HEK293 (cell line): ENCODE results near the gene FOXN3.

Source experiments
- CTCF ChIA-PET: fragments of 350-600 bp; formaldehyde crosslinking; extraction: SDS; loops from one replicate; lab custom pipeline; 2021; ENCODE audit warnings: antibody characterized with exemption; lab: Yijun Ruan, JAX
- POLR2A ChIA-PET: fragments of 300-600 bp; formaldehyde crosslinking; extraction: SDS; loops from one replicate; lab custom pipeline; 2020; ENCODE audit warnings: antibody characterized with exemption, inconsistent platforms; lab: Yijun Ruan, JAX
- H3K27ac ChIP-seq: fragments of 200-500 bp; sonication (Bioruptor generic); 2 replicates; pipeline ENCODE4 v1.5.1; 2014; ENCODE audit warnings: low read depth, low read length, control low read depth, inconsistent platforms; ENCODE audit errors: extremely low read depth
- H3K36me3 ChIP-seq, 2 experiments: fragments of 200-500 bp in 1 of 2; sonication (Bioruptor generic) in 1 of 2; 1 replicate in 1 of 2; 2 replicates in 1 of 2; pipeline ENCODE4 v1.5.1; 2014 to 2017; ENCODE audit warnings: inconsistent platforms in 2 of 2, low read length in 2 of 2; ENCODE audit not compliant: control insufficient read depth in 2 of 2, insufficient read depth in 1 of 2
- H3K4me1 ChIP-seq: fragments of 200-500 bp; sonication (Bioruptor generic); 2 replicates; pipeline ENCODE4 v1.5.1; 2014; ENCODE audit warnings: mild to moderate bottlenecking, low read length, inconsistent platforms; ENCODE audit not compliant: control insufficient read depth, insufficient read depth
- H3K4me3 ChIP-seq: 2 replicates; pipeline ENCODE4 v1.5.1; 2011; ENCODE audit warnings: low read depth, mild to moderate bottlenecking, control low read depth, low read length, moderate library complexity
- H3K9me3 ChIP-seq: fragments of 200-500 bp; sonication (Bioruptor generic); 2 replicates; pipeline ENCODE4 v1.5.1; 2014; ENCODE audit warnings: low read depth, low read length, inconsistent platforms; ENCODE audit not compliant: control insufficient read depth, insufficient read depth
- GLIS1 ChIP-seq: fragments of 450-650 bp; formaldehyde crosslinking; IDR thresholded peaks from 2 replicates; pipeline ENCODE4 v1.5.1; 2016; ENCODE audit warnings: missing biosample characterization, missing genetic modification characterization
- KLF16 ChIP-seq: fragments of 450-650 bp; formaldehyde crosslinking; IDR thresholded peaks from 2 replicates; pipeline ENCODE4 v1.5.1; 2017; ENCODE audit warnings: missing biosample characterization, missing genetic modification characterization
- OVOL3 ChIP-seq: fragments of 450-650 bp; formaldehyde crosslinking; IDR thresholded peaks from 2 replicates; pipeline ENCODE4 v1.5.1; 2016; ENCODE audit warnings: missing biosample characterization, missing genetic modification characterization
- ZBTB7A ChIP-seq: fragments of 450-650 bp; formaldehyde crosslinking; IDR thresholded peaks from 2 replicates; pipeline ENCODE4 v1.5.1; 2016; ENCODE audit warnings: low read depth, missing biosample characterization, missing genetic modification characterization
- ZNF133 ChIP-seq: fragments of 450-650 bp; formaldehyde crosslinking; IDR thresholded peaks from 2 replicates; pipeline ENCODE4 v1.5.1; 2016; ENCODE audit warnings: missing biosample characterization, missing genetic modification characterization
- ZNF426 ChIP-seq: fragments of 450-650 bp; formaldehyde crosslinking; IDR thresholded peaks from 2 replicates; pipeline ENCODE4 v1.5.1; 2017; ENCODE audit warnings: missing biosample characterization, missing genetic modification characterization, mild to moderate bottlenecking, inconsistent platforms, moderate library complexity
- ZNF501 ChIP-seq: fragments of 450-650 bp; formaldehyde crosslinking; IDR thresholded peaks from 2 replicates; pipeline ENCODE4 v1.5.1; 2016; ENCODE audit warnings: missing biosample characterization, missing genetic modification characterization
- ZNF600 ChIP-seq: fragments of 450-650 bp; formaldehyde crosslinking; IDR thresholded peaks from 2 replicates; pipeline ENCODE4 v1.5.1; 2016; ENCODE audit warnings: missing biosample characterization, missing genetic modification characterization
- ZNF624 ChIP-seq: fragments of 450-650 bp; formaldehyde crosslinking; IDR thresholded peaks from 2 replicates; pipeline ENCODE4 v1.5.1; 2017; ENCODE audit warnings: missing biosample characterization, missing genetic modification characterization
- ZNF639 ChIP-seq: fragments of 450-650 bp; formaldehyde crosslinking; IDR thresholded peaks from 2 replicates; pipeline ENCODE4 v1.5.1; 2016; ENCODE audit warnings: missing biosample characterization, missing genetic modification characterization
- ZNF660 ChIP-seq: fragments of 450-650 bp; IDR thresholded peaks from 2 replicates; pipeline ENCODE4 v1.5.1; 2018; ENCODE audit warnings: missing biosample characterization, mild to moderate bottlenecking, missing genetic modification characterization
- ZNF677 ChIP-seq: fragments of 450-650 bp; IDR thresholded peaks from 2 replicates; pipeline ENCODE4 v1.5.0; 2018; ENCODE audit warnings: missing biosample characterization, mild to moderate bottlenecking, missing genetic modification characterization, moderate library complexity
- ZSCAN5A ChIP-seq: fragments of 450-650 bp; formaldehyde crosslinking; IDR thresholded peaks from 2 replicates; pipeline ENCODE4 v1.5.1; 2016; ENCODE audit warnings: missing biosample characterization, missing genetic modification characterization
- TF ChIP-seq, protein P1 (sequence below): fragments of 450-650 bp; formaldehyde crosslinking; IDR thresholded peaks from 2 replicates; pipeline ENCODE4 v1.5.1; 2016; ENCODE audit warnings: missing biosample characterization, missing genetic modification characterization, borderline replicate concordance
- TF ChIP-seq, protein P2 (sequence below): fragments of 450-650 bp; formaldehyde crosslinking; IDR thresholded peaks from 2 replicates; pipeline ENCODE4 v1.5.1; 2017; ENCODE audit warnings: missing biosample characterization, missing genetic modification characterization
- TF ChIP-seq, protein P3 (sequence below): fragments of 450-650 bp; formaldehyde crosslinking; IDR thresholded peaks from 2 replicates; pipeline ENCODE4 v1.5.1; 2016; ENCODE audit warnings: missing biosample characterization, missing genetic modification characterization

The FOXN3 gene

GRCh38 chr14:89217891-89218290 is 199.1 kb downstream of the FOXN3 start:
- ChIA-PET CTCF (no interaction called here), POLR2A (no interaction called here)
- Histone ChIP-seq H3K4me1 (peaks cover 8% of the 10 kb centered on the region; the same call in 1 of the 2 replicates), H3K4me3 (no peak overlapping the region), H3K9me3 (no peaks in the 10 kb centered on the region), H3K36me3 (peaks cover 0 to 3% of the 10 kb centered on the region in 2 experiments; a peak in 1 of 3 replicates), H3K27ac (no peak overlapping the region)
- TF ChIP-seq ZNF133 (tag by site-specific recombination): no peak
- TF ChIP-seq ZNF624 (tag by site-specific recombination): no peak
- TF ChIP-seq ZNF501: no peak
- no peak for TF ChIP-seq ZNF426
- TF ChIP-seq, protein P1, sequence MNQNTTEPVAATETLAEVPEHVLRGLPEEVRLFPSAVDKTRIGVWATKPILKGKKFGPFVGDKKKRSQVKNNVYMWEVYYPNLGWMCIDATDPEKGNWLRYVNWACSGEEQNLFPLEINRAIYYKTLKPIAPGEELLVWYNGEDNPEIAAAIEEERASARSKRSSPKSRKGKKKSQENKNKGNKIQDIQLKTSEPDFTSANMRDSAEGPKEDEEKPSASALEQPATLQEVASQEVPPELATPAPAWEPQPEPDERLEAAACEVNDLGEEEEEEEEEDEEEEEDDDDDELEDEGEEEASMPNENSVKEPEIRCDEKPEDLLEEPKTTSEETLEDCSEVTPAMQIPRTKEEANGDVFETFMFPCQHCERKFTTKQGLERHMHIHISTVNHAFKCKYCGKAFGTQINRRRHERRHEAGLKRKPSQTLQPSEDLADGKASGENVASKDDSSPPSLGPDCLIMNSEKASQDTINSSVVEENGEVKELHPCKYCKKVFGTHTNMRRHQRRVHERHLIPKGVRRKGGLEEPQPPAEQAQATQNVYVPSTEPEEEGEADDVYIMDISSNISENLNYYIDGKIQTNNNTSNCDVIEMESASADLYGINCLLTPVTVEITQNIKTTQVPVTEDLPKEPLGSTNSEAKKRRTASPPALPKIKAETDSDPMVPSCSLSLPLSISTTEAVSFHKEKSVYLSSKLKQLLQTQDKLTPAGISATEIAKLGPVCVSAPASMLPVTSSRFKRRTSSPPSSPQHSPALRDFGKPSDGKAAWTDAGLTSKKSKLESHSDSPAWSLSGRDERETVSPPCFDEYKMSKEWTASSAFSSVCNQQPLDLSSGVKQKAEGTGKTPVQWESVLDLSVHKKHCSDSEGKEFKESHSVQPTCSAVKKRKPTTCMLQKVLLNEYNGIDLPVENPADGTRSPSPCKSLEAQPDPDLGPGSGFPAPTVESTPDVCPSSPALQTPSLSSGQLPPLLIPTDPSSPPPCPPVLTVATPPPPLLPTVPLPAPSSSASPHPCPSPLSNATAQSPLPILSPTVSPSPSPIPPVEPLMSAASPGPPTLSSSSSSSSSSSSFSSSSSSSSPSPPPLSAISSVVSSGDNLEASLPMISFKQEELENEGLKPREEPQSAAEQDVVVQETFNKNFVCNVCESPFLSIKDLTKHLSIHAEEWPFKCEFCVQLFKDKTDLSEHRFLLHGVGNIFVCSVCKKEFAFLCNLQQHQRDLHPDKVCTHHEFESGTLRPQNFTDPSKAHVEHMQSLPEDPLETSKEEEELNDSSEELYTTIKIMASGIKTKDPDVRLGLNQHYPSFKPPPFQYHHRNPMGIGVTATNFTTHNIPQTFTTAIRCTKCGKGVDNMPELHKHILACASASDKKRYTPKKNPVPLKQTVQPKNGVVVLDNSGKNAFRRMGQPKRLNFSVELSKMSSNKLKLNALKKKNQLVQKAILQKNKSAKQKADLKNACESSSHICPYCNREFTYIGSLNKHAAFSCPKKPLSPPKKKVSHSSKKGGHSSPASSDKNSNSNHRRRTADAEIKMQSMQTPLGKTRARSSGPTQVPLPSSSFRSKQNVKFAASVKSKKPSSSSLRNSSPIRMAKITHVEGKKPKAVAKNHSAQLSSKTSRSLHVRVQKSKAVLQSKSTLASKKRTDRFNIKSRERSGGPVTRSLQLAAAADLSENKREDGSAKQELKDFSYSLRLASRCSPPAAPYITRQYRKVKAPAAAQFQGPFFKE: no peak
- TF ChIP-seq ZNF677 (tag by site-specific recombination): no peak
- TF ChIP-seq, protein P2, sequence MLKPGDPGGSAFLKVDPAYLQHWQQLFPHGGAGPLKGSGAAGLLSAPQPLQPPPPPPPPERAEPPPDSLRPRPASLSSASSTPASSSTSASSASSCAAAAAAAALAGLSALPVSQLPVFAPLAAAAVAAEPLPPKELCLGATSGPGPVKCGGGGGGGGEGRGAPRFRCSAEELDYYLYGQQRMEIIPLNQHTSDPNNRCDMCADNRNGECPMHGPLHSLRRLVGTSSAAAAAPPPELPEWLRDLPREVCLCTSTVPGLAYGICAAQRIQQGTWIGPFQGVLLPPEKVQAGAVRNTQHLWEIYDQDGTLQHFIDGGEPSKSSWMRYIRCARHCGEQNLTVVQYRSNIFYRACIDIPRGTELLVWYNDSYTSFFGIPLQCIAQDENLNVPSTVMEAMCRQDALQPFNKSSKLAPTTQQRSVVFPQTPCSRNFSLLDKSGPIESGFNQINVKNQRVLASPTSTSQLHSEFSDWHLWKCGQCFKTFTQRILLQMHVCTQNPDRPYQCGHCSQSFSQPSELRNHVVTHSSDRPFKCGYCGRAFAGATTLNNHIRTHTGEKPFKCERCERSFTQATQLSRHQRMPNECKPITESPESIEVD (tag by site-specific recombination): no peak
- TF ChIP-seq, protein P3, sequence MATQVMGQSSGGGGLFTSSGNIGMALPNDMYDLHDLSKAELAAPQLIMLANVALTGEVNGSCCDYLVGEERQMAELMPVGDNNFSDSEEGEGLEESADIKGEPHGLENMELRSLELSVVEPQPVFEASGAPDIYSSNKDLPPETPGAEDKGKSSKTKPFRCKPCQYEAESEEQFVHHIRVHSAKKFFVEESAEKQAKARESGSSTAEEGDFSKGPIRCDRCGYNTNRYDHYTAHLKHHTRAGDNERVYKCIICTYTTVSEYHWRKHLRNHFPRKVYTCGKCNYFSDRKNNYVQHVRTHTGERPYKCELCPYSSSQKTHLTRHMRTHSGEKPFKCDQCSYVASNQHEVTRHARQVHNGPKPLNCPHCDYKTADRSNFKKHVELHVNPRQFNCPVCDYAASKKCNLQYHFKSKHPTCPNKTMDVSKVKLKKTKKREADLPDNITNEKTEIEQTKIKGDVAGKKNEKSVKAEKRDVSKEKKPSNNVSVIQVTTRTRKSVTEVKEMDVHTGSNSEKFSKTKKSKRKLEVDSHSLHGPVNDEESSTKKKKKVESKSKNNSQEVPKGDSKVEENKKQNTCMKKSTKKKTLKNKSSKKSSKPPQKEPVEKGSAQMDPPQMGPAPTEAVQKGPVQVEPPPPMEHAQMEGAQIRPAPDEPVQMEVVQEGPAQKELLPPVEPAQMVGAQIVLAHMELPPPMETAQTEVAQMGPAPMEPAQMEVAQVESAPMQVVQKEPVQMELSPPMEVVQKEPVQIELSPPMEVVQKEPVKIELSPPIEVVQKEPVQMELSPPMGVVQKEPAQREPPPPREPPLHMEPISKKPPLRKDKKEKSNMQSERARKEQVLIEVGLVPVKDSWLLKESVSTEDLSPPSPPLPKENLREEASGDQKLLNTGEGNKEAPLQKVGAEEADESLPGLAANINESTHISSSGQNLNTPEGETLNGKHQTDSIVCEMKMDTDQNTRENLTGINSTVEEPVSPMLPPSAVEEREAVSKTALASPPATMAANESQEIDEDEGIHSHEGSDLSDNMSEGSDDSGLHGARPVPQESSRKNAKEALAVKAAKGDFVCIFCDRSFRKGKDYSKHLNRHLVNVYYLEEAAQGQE (tag by site-specific recombination): no peak
- no peak for TF ChIP-seq ZNF600
- TF ChIP-seq OVOL3 (tag by site-specific recombination): no peak
- no peak for TF ChIP-seq GLIS1
- TF ChIP-seq ZSCAN5A: no peak
- TF ChIP-seq KLF16 (tag by site-specific recombination): no peak
- TF ChIP-seq ZNF660: no peak
- no peak for TF ChIP-seq ZBTB7A (tag by site-specific recombination)
- TF ChIP-seq ZNF639: no peak
